HG02678 (cell line): ENCODE measurements around the gene KCNJ14.
A peak's percentile ranks its signal among the peaks of the same experiment; 100 is the strongest.

Experiments used
- ATAC-seq: cut with Tn5 transposase; IDR thresholded peaks from one replicate; pipeline ENCODE4 v1.9.1; 2021; ENCODE audit warnings: mild to moderate bottlenecking, moderate library complexity; ENCODE audit not compliant: unreplicated experiment

KCNJ14 gene

DNA sequence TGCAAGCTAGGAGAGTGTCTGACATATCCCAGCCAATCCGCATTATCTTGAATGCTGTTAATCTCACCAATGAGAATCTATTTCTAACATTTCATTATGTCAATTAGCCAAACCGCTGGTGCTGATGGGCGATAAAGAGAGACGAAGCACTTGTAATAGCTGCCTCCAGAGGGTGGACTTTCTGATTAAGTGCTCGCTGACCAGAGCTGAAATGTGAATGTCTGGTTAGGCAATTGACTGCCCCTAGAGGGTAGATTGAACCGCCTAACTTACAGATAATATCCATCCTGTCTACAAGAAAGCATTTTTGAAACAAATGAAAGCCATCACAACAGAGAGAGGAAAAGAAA, 10.1 kb upstream of the KCNJ14 start:
- ATAC-seq = peak; percentile 14

DNA sequence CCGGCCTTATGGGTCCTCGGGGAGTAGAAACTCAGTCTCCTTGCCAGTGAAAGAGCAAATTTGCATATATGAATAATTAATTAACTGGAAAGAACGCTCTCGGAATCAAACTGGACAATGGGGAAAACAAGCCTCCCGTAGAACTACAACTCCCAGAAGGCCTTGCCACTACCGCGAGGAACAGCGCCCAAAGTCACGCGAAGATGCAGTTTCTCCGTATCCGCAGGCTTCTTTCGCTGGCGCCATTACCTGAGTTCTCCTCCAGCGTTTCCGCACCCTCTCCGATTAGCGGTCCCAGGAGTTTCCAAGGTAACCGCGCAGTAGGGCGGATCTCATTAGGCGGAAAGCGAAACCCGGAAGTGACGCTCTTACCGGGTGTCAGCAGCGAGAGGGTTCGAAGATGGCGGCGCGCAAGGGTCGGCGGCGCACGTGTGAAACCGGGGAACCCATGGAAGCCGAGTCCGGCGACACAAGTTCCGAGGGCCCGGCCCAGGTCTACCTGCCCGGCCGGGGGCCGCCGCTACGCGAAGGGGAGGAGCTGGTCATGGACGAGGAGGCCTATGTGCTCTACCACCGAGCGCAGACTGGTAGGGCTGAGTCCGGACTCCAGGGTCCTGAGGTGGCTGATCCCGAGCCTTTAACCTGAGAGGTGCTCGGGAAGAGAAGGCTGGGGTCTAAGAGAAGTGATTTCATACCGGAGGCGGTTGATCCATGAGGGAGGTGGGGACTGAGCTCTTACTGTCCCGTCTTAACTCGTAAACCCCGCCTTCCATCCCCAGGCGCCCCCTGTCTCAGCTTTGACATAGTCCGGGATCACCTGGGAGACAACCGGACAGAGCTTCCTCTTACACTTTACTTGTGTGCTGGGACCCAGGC, 9.5 kb upstream of the KCNJ14 start, which contains the start of gene GRWD1:
GRWD1 (plus strand) TSS at position 378 of the 876 bp plus-strand sequence; CDS start at position 401, 23 bp downstream.
- ATAC-seq = peak; percentile 91

DNA sequence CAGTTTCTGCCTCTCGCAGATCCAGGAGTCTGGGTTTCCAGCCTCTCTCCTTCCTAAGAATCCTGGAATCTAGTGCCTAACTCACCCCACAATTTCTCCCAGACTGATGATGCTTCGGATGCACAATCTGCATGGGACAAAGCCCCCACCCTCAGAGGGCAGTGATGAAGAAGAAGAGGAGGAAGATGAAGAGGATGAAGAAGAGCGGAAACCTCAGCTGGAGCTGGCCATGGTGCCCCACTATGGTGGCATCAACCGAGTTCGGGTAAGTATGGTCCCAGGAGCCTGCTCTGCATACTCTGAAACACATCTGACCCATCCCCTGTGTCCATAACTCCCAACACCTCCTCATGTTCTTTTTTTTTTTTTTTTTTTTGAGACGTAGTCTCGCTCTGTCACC, 8.8 kb upstream of the KCNJ14 start:
- ATAC-seq = no peak

DNA sequence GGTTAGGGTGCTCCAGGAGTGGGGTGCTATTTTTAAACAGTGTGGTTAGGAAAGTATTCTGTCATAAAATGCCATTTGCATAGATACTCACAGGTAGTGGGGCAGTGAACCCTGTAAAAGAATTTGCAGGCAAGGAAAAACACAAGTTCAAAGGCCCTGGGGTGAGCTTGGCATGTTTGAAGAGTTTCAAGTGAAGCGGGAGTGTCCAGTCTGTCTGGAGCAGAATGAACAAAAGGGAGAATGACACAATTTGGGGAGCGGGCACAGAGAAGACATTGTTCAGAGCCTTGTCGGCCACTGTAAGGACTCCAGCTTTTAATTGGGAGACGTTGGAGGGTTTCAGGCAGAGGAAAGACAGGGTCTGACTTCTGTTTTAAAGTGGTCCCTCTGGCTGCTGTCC, 6.8 kb upstream of the KCNJ14 start:
- ATAC-seq = no peak

DNA sequence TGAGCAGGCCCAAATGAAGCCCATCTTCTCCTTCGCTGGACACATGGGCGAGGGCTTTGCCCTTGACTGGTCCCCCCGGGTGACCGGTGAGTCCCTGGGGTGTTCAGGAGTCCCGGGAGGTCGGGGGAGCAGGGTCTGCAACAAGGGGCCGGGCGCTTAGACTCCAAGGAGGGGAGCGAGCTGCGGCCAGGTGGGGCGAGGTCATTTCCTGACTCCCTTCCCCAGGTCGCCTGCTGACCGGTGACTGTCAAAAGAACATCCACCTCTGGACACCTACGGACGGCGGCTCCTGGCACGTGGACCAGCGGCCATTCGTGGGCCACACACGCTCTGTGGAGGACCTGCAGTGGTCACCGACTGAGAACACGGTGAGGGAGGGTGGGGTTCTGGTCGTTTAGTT, 4.9 kb upstream of the KCNJ14 start:
- no peak for ATAC-seq

DNA sequence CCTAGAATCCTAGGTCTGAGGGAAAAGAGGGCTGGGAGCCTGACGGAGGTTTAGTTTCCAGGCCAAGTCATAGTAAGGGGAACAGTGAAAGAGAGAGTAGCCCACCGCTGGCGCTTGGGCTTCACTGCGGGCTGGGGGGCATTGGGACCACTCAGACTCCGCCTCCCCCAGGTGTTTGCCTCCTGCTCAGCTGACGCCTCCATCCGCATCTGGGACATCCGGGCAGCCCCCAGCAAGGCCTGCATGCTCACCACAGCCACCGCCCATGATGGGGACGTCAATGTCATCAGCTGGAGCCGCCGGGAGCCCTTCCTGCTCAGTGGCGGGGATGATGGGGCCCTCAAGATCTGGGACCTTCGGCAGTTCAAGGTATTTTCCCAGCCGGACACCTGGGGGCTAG, 4.5 kb upstream of the KCNJ14 start:
- no peak for ATAC-seq

DNA sequence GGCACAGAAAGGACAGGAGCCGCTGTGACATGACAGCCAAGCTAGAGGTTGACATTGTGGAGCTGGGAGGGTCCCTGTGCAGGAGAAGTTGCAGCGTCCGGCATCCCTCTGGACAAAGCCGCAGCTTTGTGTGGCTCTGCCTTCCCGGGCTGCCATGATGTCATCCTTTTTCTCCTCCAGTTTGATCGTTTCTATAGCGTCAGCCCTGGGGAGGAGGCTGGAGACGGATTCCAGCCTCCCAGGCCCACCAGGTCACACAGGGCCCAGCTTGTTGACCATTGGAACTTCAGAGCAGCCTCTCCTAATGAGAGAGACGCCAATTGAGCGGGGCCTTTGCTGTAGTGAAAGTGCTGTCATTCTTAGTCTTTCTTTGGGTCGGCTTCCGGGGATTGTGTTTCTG, 3.8 kb upstream of the KCNJ14 start:
- no peak for ATAC-seq

DNA sequence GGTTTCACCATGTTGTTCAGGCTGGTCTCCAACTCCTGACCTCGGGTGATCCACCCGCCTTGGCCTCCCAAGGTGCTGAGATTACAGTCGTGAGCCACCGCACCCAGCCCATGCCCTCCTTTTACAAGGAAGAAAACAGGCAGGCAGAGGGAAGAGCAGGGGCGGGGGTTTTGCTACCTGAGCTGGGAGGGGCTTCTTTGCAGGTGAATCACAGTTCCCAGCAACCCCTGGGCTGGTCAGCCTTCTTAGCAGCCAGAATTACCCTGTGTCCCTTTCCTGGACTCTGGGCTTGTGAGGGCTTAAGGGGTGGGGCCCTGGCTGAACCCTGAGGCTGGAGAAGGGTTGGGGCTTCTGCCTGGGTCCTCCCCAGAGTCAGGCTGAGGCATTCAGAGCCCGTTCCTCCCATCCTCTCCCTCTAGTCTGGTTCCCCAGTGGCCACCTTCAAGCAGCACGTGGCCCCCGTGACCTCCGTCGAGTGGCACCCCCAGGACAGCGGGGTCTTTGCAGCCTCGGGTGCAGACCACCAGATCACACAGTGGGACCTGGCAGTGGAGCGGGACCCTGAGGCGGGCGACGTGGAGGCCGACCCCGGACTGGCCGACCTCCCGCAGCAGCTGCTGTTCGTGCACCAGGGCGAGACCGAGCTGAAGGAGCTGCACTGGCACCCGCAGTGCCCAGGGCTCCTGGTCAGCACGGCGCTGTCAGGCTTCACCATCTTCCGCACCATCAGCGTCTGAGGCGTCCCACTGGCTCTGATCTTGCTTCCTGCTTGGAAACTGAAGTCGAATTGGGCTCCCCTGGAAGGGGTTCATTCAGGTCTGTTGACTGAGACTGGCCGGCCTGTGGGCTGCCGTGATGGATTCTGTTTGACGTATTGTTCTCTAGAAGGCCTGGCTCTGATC, 2.8 kb upstream of the KCNJ14 start:
- ATAC-seq = no peak

DNA sequence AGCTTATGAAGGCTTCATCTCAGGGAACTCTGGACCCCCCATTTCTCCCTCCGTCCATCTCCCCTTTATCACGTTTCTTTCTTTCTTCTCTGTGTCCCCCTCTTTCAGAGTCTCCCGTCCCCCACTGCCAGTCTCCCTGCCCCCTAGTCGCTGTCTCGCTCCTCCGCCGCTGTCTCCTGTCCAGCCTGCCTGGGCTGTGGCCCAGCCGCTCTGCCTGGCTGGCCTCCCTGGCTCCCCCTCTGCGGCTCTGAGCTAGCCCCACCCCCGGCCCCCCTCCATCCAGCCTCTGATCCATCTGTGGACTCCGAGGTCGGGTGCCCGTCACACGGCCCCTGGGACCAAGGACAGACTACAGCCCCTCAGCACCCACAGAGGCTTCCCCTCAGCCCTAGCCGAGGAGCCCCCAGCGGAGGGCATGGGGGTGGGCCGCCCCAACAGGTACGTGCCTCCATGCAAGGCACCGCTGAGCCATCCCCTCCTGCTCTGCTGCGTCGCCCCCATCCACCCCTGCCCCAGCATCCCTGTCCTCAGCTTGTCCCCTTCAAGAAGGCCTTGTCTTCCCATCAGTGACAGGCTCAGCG, 1.1 kb upstream of the KCNJ14 start:
- no peak for ATAC-seq

DNA sequence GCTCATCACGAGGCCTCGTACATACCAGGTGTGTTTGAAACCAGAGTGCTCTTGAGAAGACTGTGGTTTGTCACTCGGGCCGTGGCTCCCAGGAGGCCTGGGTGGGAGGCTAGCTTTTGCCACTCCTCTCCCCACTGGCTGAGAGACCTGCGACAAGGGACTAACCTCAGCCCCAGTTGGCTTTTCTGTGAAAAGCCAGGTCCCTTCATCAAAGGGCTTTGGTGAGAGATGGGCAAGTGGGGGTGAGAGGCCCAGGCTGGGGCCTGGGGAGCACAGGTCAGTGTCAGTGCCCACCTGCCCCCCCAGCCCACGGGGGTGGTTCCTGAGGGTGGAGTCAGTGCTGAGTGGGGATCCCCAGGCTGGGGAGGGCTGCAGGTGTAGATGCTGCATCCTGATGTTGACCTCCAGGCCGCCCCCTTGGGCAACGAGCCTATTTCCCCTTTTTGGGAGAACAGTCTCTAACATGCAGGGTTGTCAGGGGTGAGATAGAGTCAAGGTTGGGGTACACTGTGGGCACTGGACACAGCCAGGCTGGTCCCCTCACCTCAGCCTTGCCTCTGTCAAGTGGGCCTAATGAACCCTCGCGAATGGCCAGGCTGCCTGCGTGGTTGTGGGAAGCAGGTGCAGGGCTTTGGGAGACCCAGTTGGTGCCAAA, 661 bp downstream of the KCNJ14 start:
- ATAC-seq = no peak

DNA sequence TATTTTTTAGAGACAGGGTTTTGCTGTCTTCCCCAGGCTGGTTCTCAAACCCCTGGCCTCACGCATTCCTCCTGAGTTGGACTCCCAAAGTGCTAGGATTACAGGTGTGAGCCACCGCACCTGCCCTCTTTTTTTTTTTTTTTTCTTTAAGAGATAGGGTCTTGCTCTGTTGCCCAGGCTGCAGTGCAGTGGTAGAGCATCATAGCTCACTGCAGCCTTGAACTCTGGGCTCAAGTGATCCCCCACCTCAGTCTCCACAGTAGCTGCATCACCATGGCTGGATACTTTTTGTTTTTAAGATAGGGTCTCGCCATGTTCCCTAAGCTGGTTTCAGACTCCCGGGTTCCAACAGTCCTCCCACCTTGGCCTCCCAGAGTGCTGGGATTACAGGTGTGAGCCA, 1.5 kb downstream of the KCNJ14 start:
- no peak for ATAC-seq

DNA sequence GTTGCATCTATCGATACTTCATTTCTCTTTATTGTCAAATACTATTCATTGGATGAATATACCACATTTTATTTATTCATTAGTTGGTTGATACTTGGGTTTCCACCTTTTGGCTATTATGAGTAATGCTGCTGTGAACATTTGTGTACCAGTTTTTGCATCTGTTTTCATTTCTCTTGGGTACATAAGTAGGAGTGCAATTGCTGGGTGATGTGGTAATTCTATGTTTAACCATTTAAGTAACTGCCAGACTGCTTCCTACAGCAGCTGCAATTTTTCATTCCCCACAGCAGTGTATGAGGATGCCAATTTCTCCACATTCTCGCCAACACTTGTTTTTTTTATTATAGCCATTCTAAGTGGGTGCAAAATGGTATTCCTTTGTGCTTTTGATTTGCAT, 2.6 kb downstream of the KCNJ14 start:
- ATAC-seq = no peak

DNA sequence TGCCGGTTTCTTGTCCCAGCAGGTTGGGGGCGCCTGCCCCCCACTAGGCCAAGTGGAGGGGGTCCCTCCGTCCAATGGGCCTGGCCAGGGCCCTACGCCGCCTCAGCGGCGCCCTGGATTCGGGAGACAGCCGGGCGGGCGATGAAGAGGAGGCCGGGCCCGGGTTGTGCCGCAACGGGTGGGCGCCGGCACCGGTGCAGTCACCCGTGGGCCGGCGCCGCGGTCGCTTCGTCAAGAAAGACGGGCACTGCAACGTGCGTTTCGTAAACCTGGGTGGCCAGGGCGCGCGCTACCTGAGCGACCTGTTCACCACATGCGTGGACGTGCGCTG, 6.2 kb downstream of the KCNJ14 start:
- no peak for ATAC-seq

DNA sequence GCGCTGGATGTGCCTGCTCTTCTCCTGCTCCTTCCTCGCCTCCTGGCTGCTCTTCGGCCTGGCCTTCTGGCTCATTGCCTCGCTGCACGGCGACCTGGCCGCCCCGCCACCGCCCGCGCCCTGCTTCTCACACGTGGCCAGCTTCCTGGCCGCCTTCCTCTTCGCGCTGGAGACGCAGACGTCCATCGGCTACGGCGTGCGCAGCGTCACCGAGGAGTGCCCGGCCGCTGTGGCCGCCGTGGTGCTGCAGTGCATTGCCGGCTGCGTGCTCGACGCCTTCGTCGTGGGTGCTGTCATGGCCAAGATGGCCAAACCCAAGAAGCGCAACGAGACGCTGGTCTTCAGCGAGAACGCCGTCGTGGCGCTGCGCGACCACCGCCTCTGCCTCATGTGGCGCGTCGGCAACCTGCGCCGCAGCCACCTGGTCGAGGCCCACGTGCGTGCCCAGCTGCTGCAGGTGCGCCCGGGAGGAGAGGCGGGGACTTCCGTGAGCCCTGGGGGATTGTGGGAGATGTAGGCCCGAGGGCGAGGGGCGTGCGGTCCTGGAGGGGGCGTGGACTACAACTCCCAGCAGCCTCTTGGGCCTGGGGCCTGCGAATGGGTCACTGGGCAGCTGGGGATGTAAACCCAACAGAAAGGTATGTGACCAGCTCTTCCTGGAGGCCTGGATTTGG, 6.7 kb downstream of the KCNJ14 start:
- no peak for ATAC-seq

DNA sequence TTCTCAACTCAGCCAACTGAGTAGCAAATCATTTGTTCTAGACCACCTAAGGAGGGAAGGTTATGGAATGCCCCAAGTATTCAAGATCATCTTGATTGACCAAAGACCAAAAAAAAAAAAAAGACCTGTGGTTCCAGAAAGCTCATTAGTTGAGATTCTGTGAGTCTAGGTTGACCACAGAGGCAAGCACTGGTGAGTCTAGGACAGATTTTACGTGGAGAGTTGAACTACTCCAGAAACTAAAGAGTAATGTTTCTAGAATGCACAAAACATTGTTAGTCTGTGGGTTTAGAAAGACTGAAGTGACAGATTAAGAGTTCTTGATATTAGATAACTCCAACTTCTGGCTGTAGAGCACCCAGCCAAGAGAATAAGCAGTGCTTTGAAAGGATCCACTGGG, 9.8 kb downstream of the KCNJ14 start:
- ATAC-seq = no peak

DNA sequence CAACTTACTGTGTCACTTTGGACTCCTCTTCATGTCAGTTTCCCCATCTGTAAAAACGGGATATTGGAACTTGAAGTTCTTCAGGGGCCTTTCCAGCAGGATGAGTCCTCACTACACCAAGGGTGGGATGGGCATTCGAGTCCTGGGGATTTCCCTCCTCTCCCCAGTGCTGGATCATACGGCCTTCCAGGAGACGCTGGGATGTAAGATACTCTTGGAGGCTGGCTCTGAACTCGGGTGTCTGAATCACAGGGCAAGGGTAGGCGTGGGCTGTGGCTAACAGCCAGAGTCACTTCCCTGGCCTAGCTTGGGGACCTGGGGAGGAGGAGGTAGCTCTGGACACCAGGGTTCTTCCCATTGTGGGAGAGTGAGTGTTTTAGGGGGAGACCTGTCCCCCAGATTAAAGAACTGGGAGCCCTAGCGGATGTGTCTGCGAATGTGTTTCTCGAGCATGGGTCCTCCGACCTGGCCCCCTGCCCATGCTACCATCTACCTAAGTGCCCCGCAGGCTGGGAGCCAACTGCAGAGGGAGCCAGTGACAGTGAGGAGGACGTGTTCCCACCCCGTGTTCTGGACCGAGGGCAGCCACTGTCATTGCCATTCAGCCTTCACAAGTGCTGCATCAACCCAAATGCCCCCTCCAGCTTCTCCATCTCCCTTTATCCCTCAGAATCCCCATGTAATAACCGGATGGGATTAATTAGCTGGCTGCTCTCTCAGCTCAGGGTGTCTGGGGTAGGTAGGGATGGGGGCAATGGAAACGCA, 11.4 kb downstream of the KCNJ14 start:
- no peak for ATAC-seq

DNA sequence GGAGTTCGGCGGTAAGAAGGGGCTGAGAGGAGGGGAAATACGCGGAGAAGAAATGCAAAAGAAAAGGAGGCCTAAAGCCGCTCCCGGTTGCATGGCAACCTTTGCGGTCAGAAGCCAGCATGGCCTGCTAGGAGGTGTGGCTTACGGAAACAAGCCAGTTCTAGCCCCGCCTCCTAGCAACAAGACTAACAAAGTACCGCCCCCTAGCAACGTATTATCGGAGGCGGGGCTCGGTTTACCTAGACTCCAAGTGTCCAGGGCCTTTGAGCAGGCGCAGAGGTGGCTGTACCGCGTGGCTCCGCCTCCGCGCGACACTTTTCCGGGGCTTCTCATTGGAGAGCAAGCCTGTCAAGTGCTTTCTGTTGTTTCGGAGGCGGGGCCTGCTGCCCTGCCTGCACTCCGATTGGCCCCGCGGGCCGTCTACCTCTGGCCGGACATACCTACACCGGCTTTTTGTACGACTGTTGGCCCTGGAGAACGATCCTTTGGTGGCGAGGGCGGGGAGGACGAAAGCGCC, 13.5 kb downstream of the KCNJ14 start:
- ATAC-seq = peak; percentile 94

DNA sequence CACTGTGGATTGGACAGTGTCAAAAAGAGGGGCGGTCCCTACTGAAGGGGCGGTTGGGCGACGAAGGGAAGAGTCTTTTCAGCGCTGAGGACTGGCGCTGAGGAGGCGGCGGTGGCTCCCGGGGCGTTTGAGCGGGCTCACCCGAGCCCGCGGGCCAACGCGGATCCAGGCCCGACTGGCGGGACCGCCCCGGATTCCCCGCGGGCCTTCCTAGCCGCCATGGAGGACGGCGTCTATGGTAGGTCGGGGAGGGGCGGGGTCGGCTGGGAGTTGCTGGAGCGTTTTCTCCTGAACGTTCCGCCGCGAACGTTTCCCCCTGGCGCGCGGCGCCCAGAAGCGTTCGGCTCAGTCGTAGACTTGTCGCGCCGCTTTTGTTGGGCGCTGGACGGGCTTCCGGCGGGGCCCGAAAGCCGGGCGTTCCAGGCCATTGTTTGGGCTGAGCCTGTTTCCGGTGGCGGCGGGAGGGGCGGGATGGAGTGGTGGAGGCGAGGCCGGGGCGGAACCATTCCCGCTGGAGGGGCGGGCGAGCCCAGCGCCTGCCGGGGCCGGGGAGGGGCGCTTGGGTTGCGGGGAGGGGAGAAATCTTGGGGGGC, 14.0 kb downstream of the KCNJ14 start, which contains the start of gene CYTH2:
CYTH2 (plus strand) TSS at position 81 of the 593 bp plus-strand sequence; CDS start at position 220, 139 bp downstream.
- ATAC-seq = peak; percentile 28
